Lung (tissue), 12 donors: ENCODE data around the gene TBCD. TPM values are rescaled to one million over a fixed set of nuclear protein-coding genes. Genes with fewer than 3 reads are reported as not detected.

Source experiments
- ATAC-seq: fragments of 200-7000 bp; cut with Tn5 transposase; one replicate; pipeline ENCODE4 v1.9.1; 2020; ENCODE audit warnings: moderate number of reproducible peaks; ENCODE audit not compliant: insufficient read depth, low FRiP score
- DNase-seq, 3 donors: peaks; one replicate each; pipeline ENCODE4 v3.0.0-alpha.2; 2013 to 2017
- H3K27ac ChIP-seq, 2 donors: one replicate each; pipeline ENCODE4 v1.5.1; 2013; ENCODE audit warnings: mild to moderate bottlenecking in 2 of 2, moderate library complexity in 2 of 2, control low read depth in 1 of 2, inconsistent platforms in 1 of 2, low read depth in 1 of 2, low read length in 1 of 2
- H3K27me3 ChIP-seq, 3 donors: one replicate each; pipeline ENCODE4 v1.5.1; 2013; ENCODE audit warnings: low read length in 2 of 3; ENCODE audit not compliant: control insufficient read depth in 3 of 3, insufficient read depth in 3 of 3
- H3K36me3 ChIP-seq, 4 donors: one replicate each; pipeline ENCODE4 v1.5.1; 2013; ENCODE audit warnings: low read length in 4 of 4, mild to moderate bottlenecking in 1 of 4, moderate library complexity in 1 of 4; ENCODE audit not compliant: control insufficient read depth in 4 of 4, insufficient read depth in 4 of 4
- H3K4me1 ChIP-seq, 5 donors: one replicate each; pipeline ENCODE4 v1.5.1; 2013; ENCODE audit warnings: low read length in 5 of 5, mild to moderate bottlenecking in 2 of 5, moderate library complexity in 1 of 5; ENCODE audit not compliant: control insufficient read depth in 5 of 5, insufficient read depth in 5 of 5
- H3K4me3 ChIP-seq: one replicate; pipeline ENCODE4 v1.5.1; 2013; ENCODE audit warnings: mild to moderate bottlenecking, control low read depth, moderate library complexity
- H3K9ac ChIP-seq, 2 donors: one replicate each; pipeline ENCODE4 v1.5.1; 2013; ENCODE audit warnings: low read length in 2 of 2, control low read depth in 1 of 2; ENCODE audit not compliant: insufficient read depth in 1 of 2
- H3K9me3 ChIP-seq, 4 donors: one replicate each; pipeline ENCODE4 v1.5.1; 2013; ENCODE audit warnings: low read length in 3 of 4, mild to moderate bottlenecking in 1 of 4, moderate library complexity in 1 of 4; ENCODE audit not compliant: control insufficient read depth in 4 of 4, insufficient read depth in 3 of 4
- WGBS, 2 donors: extraction: QIAGEN DNeasy Blood & Tissue Kit; methylation state at CpG; one replicate each; pipeline ENCODE4 v1.1.7; 2013; 5-methylcytosine and 5-hydroxymethylcytosine counted together
- polyA plus RNA-seq, 2 donors: library from polyadenylated mRNA; stranded (reverse); fragments of 200-250 nt; gene quantifications; one replicate each; pipeline ENCODE4 v1.2.1, GENCODE V29; 2013
- total RNA-seq, 2 donors: library from RNA; depleted of rRNA in 1 of 2; stranded (reverse); fragments of >200 nt in 1 of 2; gene quantifications; one replicate each; pipeline ENCODE4 v1.2.1, GENCODE V29; 2014 to 2021
- TF ChIP-seq, protein P1 (sequence below): IDR thresholded peaks from 2 replicates; pipeline ENCODE4 v1.5.1; 2012; ENCODE audit warnings: mild to moderate bottlenecking; ENCODE audit errors: control extremely low read depth, extremely low read depth
- donor health status: control.
- donor health status: control.
- donor health status: Bipolar disorder and iron deficiency.
- donor health status: healthy.
- donor health status: DM: yes; HTN: yes; CAD: no.

The TBCD gene
- total and polyA plus RNA-seq, 4 donors = 57.6 to 119 (median 90.3) TPM

DNA sequence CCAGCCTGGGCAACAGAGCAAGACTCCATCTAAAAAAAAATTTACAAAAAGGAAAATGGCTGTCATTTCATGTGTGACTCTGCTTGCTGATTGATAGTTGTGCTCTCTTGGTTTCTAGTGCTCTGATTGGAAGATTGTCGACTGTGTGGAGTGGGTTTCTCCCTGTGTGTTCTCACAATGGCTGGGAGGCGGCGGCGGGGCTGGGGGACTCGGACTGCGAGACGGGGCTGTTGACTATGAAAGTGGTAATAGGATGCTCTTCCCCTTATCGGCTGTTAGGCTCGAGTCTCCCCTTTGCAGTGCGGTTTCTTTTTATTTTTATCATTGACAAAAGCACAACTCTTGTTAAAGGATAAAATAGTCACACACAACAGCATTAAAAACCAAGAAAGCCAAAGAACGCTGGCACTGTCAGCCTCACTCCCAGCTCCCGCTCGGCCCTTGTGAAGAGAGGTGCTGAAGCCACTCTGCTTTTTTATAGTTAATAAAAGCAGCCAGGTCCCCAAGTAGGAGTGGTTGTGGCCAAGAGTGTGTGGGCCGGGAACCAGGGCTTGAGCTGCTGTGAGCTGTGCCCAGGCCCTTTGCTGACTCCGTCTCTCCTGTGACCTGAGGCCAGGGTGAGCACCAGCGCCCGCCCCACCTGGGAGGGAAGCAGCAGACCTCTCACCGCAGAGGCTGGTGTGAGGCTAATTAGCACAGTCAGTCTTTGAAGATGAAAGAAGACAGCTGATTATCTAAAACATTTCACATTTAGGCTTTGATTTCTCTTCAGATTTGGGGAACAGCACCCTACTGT is 36.5 kb downstream of the TBCD start:
- H3K9me3 ChIP-seq = no peaks in the 10 kb centered on the region
- H3K4me1 ChIP-seq = no peaks in the 10 kb centered on the region
- no peak for ATAC-seq
- TF ChIP-seq, protein P1, sequence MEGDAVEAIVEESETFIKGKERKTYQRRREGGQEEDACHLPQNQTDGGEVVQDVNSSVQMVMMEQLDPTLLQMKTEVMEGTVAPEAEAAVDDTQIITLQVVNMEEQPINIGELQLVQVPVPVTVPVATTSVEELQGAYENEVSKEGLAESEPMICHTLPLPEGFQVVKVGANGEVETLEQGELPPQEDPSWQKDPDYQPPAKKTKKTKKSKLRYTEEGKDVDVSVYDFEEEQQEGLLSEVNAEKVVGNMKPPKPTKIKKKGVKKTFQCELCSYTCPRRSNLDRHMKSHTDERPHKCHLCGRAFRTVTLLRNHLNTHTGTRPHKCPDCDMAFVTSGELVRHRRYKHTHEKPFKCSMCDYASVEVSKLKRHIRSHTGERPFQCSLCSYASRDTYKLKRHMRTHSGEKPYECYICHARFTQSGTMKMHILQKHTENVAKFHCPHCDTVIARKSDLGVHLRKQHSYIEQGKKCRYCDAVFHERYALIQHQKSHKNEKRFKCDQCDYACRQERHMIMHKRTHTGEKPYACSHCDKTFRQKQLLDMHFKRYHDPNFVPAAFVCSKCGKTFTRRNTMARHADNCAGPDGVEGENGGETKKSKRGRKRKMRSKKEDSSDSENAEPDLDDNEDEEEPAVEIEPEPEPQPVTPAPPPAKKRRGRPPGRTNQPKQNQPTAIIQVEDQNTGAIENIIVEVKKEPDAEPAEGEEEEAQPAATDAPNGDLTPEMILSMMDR = no peak
- WGBS, 2 donors = 90 to 95% methylated on average over 18 of the region's 18 CpGs
- H3K36me3 ChIP-seq = peaks cover 0 to 16% (median 5%) of the 10 kb centered on the region in 4 donors
- H3K27me3 ChIP-seq = no peaks in the 10 kb centered on the region
- no peak overlapping the region for H3K27ac ChIP-seq
- no peak overlapping the region for H3K9ac ChIP-seq
- DNase-seq = no peak
- H3K4me3 ChIP-seq = no peak overlapping the region

DNA sequence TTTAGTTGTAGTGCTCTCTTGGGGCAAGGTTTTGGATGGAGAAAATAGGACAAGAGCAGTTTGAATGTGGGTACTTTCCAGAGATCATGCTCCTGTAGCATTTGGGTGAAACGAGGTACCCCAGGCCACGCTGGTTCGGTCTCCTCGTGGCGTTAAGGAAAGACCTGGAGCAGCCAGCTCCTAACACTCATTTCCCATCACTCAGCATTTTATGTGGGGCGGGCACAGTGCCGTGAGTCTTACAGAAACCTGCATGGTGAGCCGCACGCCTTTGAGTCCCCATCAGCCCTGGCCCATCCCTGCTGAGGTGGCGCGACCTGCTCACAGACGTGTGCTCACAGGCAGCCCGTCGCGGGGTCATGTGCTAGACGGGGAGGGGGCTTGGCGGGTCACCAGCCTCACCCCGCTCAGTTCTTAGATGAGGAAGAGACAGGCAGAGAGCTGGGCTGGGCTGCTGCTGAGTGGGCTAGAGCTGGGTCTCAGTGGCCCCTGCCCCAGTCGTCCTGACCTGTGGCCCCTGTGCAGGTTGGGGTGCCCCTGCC is 37.3 kb downstream of the TBCD start:
- TF ChIP-seq, protein P1 = no peak
- Histone ChIP-seq H3K27me3 (no peaks in the 10 kb centered on the region), H3K4me1 (no peaks in the 10 kb centered on the region), H3K4me3 (no peak overlapping the region), H3K9me3 (no peaks in the 10 kb centered on the region), H3K36me3 (peaks cover 0 to 15% (median 3%) of the 10 kb centered on the region in 4 donors), H3K27ac (no peak overlapping the region), H3K9ac (no peak overlapping the region)
- ATAC-seq (no peak), DNase-seq (no peak)
- 92 to 93% methylated on average over 19 of the region's 19 CpGs for WGBS, 2 donors

DNA sequence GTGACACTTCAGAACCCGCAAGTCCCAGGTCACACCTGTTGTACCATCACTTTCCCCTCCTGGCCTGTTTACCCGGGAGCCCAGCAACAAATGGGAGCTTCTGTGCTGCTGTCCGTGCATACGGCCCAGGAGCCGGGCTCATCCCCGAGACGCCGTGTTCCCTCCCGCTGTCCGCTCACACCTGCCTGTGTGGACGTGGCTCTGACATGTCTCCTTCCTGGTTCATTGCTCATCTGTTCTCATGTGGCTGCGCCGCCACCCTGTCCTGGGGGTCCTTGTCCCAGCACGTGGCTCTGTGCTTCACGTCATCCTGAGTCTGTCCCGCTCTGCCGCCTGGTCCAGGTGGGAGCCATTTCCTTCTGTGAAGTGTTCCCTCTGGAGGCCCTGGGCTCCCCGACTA is 37.9 kb downstream of the TBCD start:
- Histone ChIP-seq H3K27ac (no peak overlapping the region), H3K4me1 (no peaks in the 10 kb centered on the region), H3K36me3 (peaks cover 0 to 10% (median 3%) of the 10 kb centered on the region in 4 donors), H3K27me3 (no peaks in the 10 kb centered on the region), H3K4me3 (no peak overlapping the region), H3K9me3 (no peaks in the 10 kb centered on the region), H3K9ac (no peak overlapping the region)
- DNase-seq = no peak
- 97% methylated on average over 18 of the region's 18 CpGs for WGBS, 2 donors
- TF ChIP-seq, protein P1 = no peak
- no peak for ATAC-seq
